Activated CD4-positive, alpha-beta memory T cell treated with anti-CD3 and anti-CD28 coated beads for 36 hours (primary cell): ENCODE results near the gene EXOC2. TPM values are rescaled to one million over a fixed set of nuclear protein-coding genes. Genes with fewer than 3 reads are reported as not detected.
"Not testable (repeated sequence)": the region's sequence is repeated elsewhere in the genome, so short reads cannot be mapped to it uniquely, and the experiment has no call there.

Source experiments
- CTCF ChIA-PET: fragments of 350-600 bp; sonication (Branson Sonifier 250); formaldehyde crosslinking; loops from one replicate; lab custom pipeline; 2021; ENCODE audit warnings: antibody characterized with exemption, inconsistent platforms; lab: Charles Lee
- POLR2A ChIA-PET: fragments of 350-600 bp; sonication (Branson Sonifier 250); formaldehyde crosslinking; loops from one replicate; lab custom pipeline; 2021; ENCODE audit warnings: antibody characterized with exemption; lab: Charles Lee
- DNase-seq: peaks from one replicate; pipeline ENCODE4 v3.0.0-alpha.2; 2020
- H3K27ac Mint-ChIP-seq: one replicate; pipeline ENCODE4 v1.8.0; 2021; ENCODE audit warnings: mixed read lengths
- H3K27me3 Mint-ChIP-seq: one replicate; pipeline ENCODE4 v1.8.0; 2021; ENCODE audit warnings: mixed read lengths
- H3K36me3 Mint-ChIP-seq: one replicate; pipeline ENCODE4 v1.8.0; 2021; ENCODE audit warnings: mixed read lengths
- H3K4me1 Mint-ChIP-seq: one replicate; pipeline ENCODE4 v1.8.0; 2021; ENCODE audit warnings: low read depth, mixed read lengths
- H3K4me3 Mint-ChIP-seq: one replicate; pipeline ENCODE4 v1.8.0; 2021; ENCODE audit warnings: mild to moderate bottlenecking, mixed read lengths
- H3K9me3 Mint-ChIP-seq: one replicate; pipeline ENCODE4 v1.8.0; 2021; ENCODE audit warnings: mixed read lengths
- intact Hi-C: fragments of 100-400 bp; cut with micrococcal nuclease; formaldehyde crosslinking; loops from one replicate; pipeline ENCODE4 v1.15.1; 2023
- total RNA-seq, 2 experiments: library from RNA; stranded (reverse); gene quantifications; one replicate each; pipeline ENCODE4 v1.2.3, GENCODE V29; 2021

The EXOC2 gene
- total RNA-seq, 2 experiments from 2014 or later, result 40.5 to 42.3 TPM

GRCh38 chr6:624979-625378 lies 68.0 kb downstream of the EXOC2 start:
- DNase-seq, result no peak
- intact Hi-C loops, result no loop called here
- H3K4me1 Mint-ChIP-seq, result peaks cover 8% of the 10 kb centered on the region
- H3K4me3 Mint-ChIP-seq, result no peak overlapping the region
- no peaks in the 10 kb centered on the region for H3K9me3 Mint-ChIP-seq
- ChIA-PET POLR2A (no interaction called here), CTCF (interaction anchor here (0.5 to 1.3 kb wide), 3 partner anchors 32 to 763 kb away, joined by 3 to 4 read pairs (median 3); no protein-coding TSS in a partner anchor)
- no peak overlapping the region for H3K27ac Mint-ChIP-seq
- peaks cover 17% of the 10 kb centered on the region for H3K36me3 Mint-ChIP-seq
- H3K27me3 Mint-ChIP-seq, result no peaks in the 10 kb centered on the region

- DNase-seq, result no peak
- POLR2A ChIA-PET, result no interaction called here
- no peaks in the 10 kb centered on the region for H3K9me3 Mint-ChIP-seq
- intact Hi-C loops, result no loop called here
- CTCF ChIA-PET, result interaction anchor here (1.4 to 1.9 kb wide), 3 partner anchors 27 to 99 kb away, joined by 4 to 6 read pairs (median 6); no protein-coding TSS in a partner anchor
- no peak overlapping the region for H3K27ac Mint-ChIP-seq
- H3K4me3 Mint-ChIP-seq, result no peak overlapping the region
- no peaks in the 10 kb centered on the region for H3K4me1 Mint-ChIP-seq
- peaks cover 19% of the 10 kb centered on the region for H3K36me3 Mint-ChIP-seq
- no peaks in the 10 kb centered on the region for H3K27me3 Mint-ChIP-seq
These were observed 70.5 kb downstream of the EXOC2 start for GRCh38 chr6:622462-622861.

DNA sequence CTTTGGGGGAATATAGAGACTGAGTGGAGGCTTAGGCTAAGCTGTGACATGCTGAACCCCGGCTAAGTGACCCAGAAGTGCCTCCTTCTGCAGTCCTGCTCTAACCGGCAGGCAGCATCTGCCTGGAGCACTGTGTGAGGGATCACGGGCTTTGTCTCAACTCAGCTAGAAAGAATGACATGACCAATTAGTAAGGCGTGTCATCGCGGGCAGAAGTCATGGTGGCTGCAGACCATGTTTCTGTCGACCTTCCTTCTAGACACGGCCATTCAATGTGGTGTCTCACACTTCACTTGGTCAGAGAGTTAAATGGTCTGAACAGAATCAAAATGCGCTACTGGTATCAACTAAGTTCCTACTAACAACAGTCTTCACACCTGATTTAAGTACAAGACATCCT lies 71.0 kb downstream of the EXOC2 start:
- CTCF ChIA-PET, result interaction anchor here (1.4 to 1.9 kb wide), 3 partner anchors 27 to 100 kb away, joined by 4 to 6 read pairs (median 6); no protein-coding TSS in a partner anchor
- H3K4me3 Mint-ChIP-seq, result no peak overlapping the region
- DNase-seq, result no peak
- H3K4me1 Mint-ChIP-seq, result no peaks in the 10 kb centered on the region
- H3K36me3 Mint-ChIP-seq, result peaks cover 24% of the 10 kb centered on the region
- POLR2A ChIA-PET, result no interaction called here
- intact Hi-C loops, result no loop called here
- H3K27ac Mint-ChIP-seq, result no peak overlapping the region
- H3K27me3 Mint-ChIP-seq, result no peaks in the 10 kb centered on the region
- no peaks in the 10 kb centered on the region for H3K9me3 Mint-ChIP-seq

DNA sequence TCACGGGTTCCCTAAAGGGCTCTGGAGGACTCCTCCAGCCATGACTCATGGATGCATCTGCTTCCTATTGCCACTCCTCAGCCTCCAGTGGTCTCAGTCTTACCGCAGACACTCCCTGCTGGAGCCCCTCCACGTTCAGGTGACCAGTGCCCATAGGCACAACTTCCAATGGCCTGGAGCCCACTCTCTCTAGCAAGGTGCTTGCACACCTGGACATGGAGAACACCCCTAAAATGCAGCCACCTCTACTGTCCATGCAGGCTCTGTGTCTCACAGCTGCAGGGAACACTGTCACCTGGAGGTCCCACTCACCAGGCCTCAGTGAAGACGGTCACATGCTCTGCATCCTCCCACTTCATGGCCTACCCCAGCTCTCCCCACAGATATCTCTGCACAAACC lies 72.0 kb downstream of the EXOC2 start:
- Mint-ChIP-seq H3K27ac (no peak overlapping the region), H3K9me3 (no peaks in the 10 kb centered on the region), H3K4me3 (no peak overlapping the region), H3K27me3 (no peaks in the 10 kb centered on the region), H3K36me3 (peaks cover 22% of the 10 kb centered on the region), H3K4me1 (no peaks in the 10 kb centered on the region)
- ChIA-PET POLR2A (no interaction called here), CTCF (interaction anchor here (1.9 kb wide), 1 partner anchor 28 kb away, joined by 6 read pairs; no protein-coding TSS in a partner anchor)
- intact Hi-C loops, result no loop called here
- DNase-seq, result no peak

GRCh38 chr6:620166-620565 lies 72.8 kb downstream of the EXOC2 start:
- DNase-seq, result no peak
- Mint-ChIP-seq H3K4me3 (no peak overlapping the region), H3K27ac (no peak overlapping the region), H3K36me3 (peaks cover 26% of the 10 kb centered on the region), H3K27me3 (no peaks in the 10 kb centered on the region), H3K4me1 (no peaks in the 10 kb centered on the region), H3K9me3 (no peaks in the 10 kb centered on the region)
- ChIA-PET CTCF (no interaction called here), POLR2A (no interaction called here)
- intact Hi-C loops, result no loop called here

- ChIA-PET CTCF (interaction anchor here (0.6 to 2.2 kb wide), 4 partner anchors 24 to 662 kb away, joined by 3 to 9 read pairs (median 3); no protein-coding TSS in a partner anchor), POLR2A (no interaction called here)
- peaks cover 23% of the 10 kb centered on the region for H3K36me3 Mint-ChIP-seq
- H3K27me3 Mint-ChIP-seq, result no peaks in the 10 kb centered on the region
- H3K27ac Mint-ChIP-seq, result no peak overlapping the region
- peak; percentile 32 for DNase-seq
- H3K4me3 Mint-ChIP-seq, result no peak overlapping the region
- intact Hi-C loops, result no loop called here
- no peaks in the 10 kb centered on the region for H3K4me1 Mint-ChIP-seq
- H3K9me3 Mint-ChIP-seq, result no peaks in the 10 kb centered on the region
These were observed 75.4 kb downstream of the EXOC2 start for GRCh38 chr6:617456-618100.

GRCh38 chr6:613981-614380 lies 79.0 kb downstream of the EXOC2 start:
- Mint-ChIP-seq H3K4me1 (peaks cover 10% of the 10 kb centered on the region), H3K4me3 (no peak overlapping the region), H3K27me3 (no peaks in the 10 kb centered on the region), H3K27ac (no peak overlapping the region), H3K9me3 (no peaks in the 10 kb centered on the region), H3K36me3 (peaks cover 18% of the 10 kb centered on the region)
- ChIA-PET POLR2A (no interaction called here), CTCF (no interaction called here)
- no peak for DNase-seq
- intact Hi-C loops, result no loop called here

- intact Hi-C loops, result no loop called here
- POLR2A ChIA-PET, result no interaction called here
- no peaks in the 10 kb centered on the region for H3K9me3 Mint-ChIP-seq
- no peak overlapping the region for H3K27ac Mint-ChIP-seq
- no peaks in the 10 kb centered on the region for H3K27me3 Mint-ChIP-seq
- no peak overlapping the region for H3K4me3 Mint-ChIP-seq
- DNase-seq, result no peak
- CTCF ChIA-PET, result no interaction called here
- H3K4me1 Mint-ChIP-seq, result peaks cover 10% of the 10 kb centered on the region
- peaks cover 22% of the 10 kb centered on the region for H3K36me3 Mint-ChIP-seq
These were observed 81.0 kb downstream of the EXOC2 start for GRCh38 chr6:611928-612327.

GRCh38 chr6:610882-611281 lies 82.1 kb downstream of the EXOC2 start:
- intact Hi-C loops, result no loop called here
- peaks cover 10% of the 10 kb centered on the region for H3K4me1 Mint-ChIP-seq
- ChIA-PET POLR2A (no interaction called here), CTCF (interaction anchor here (1.1 kb wide), 1 partner anchor 18 kb away, joined by 3 read pairs; no protein-coding TSS in a partner anchor)
- DNase-seq, result no peak
- H3K9me3 Mint-ChIP-seq, result no peaks in the 10 kb centered on the region
- no peak overlapping the region for H3K4me3 Mint-ChIP-seq
- H3K27me3 Mint-ChIP-seq, result no peaks in the 10 kb centered on the region
- no peak overlapping the region for H3K27ac Mint-ChIP-seq
- peaks cover 28% of the 10 kb centered on the region for H3K36me3 Mint-ChIP-seq

- POLR2A ChIA-PET, result no interaction called here
These were observed 83.0 kb downstream of the EXOC2 start for GRCh38 chr6:609905-610304.

GRCh38 chr6:606829-607379 lies 86.0 kb downstream of the EXOC2 start:
- Mint-ChIP-seq H3K36me3 (peaks cover 23% of the 10 kb centered on the region), H3K4me3 (no peak overlapping the region), H3K27me3 (no peaks in the 10 kb centered on the region), H3K4me1 (peaks cover 10% of the 10 kb centered on the region), H3K27ac (no peak overlapping the region), H3K9me3 (no peaks in the 10 kb centered on the region)
- CTCF ChIA-PET, result interaction anchor here (0.6 to 2.1 kb wide), 2 partner anchors 14 to 233 kb away, joined by 3 to 8 read pairs; no protein-coding TSS in a partner anchor
- POLR2A ChIA-PET, result no interaction called here
- no peak for DNase-seq
- intact Hi-C loops, result no loop called here

More at GRCh38 chr6:609905-610304, 83.0 kb downstream of the EXOC2 start:
- CTCF ChIA-PET, result no interaction called here
- Mint-ChIP-seq H3K4me3 (no peak overlapping the region), H3K4me1 (peaks cover 10% of the 10 kb centered on the region), H3K36me3 (peaks cover 25% of the 10 kb centered on the region), H3K9me3 (no peaks in the 10 kb centered on the region), H3K27ac (no peak overlapping the region), H3K27me3 (no peaks in the 10 kb centered on the region)
- intact Hi-C loops, result no loop called here
- no peak for DNase-seq

GRCh38 chr6:605895-606294 lies 87.0 kb downstream of the EXOC2 start:
- POLR2A ChIA-PET, DNase-seq, H3K27me3 Mint-ChIP-seq, H3K4me3 Mint-ChIP-seq, H3K27ac Mint-ChIP-seq, H3K9me3 Mint-ChIP-seq, CTCF ChIA-PET, H3K4me1 Mint-ChIP-seq, intact Hi-C loops: not testable (repeated sequence)
- H3K36me3 Mint-ChIP-seq, result peaks cover 23% of the 10 kb centered on the region
